ENCODE results near the gene DENND6B. TPM values are rescaled to one million over a fixed set of nuclear protein-coding genes. Genes with fewer than 3 reads are reported as not detected.

Gene DENND6B
- total RNA-seq, 1 experiment from 2014 or later, result 2.5 TPM

GRCh38 chr22:50298937-50299784 lies 27.7 kb downstream of the DENND6B start (continued):
- TF ChIP-seq, protein P1, sequence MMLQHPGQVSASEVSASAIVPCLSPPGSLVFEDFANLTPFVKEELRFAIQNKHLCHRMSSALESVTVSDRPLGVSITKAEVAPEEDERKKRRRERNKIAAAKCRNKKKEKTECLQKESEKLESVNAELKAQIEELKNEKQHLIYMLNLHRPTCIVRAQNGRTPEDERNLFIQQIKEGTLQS (CRISPR knock-in tag; conservative IDR thresholded peaks at IDR 0.05), result no peak
- TF ChIP-seq ZNF138 (CRISPR knock-in tag; conservative IDR thresholded peaks at IDR 0.05), result no peak
- TF ChIP-seq, protein P2, sequence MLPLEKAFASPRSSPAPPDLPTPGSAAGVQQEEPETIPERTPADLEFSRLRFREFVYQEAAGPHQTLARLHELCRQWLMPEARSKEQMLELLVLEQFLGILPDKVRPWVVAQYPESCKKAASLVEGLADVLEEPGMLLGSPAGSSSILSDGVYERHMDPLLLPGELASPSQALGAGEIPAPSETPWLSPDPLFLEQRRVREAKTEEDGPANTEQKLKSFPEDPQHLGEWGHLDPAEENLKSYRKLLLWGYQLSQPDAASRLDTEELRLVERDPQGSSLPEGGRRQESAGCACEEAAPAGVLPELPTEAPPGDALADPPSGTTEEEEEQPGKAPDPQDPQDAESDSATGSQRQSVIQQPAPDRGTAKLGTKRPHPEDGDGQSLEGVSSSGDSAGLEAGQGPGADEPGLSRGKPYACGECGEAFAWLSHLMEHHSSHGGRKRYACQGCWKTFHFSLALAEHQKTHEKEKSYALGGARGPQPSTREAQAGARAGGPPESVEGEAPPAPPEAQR (CRISPR knock-in tag; IDR thresholded peaks at IDR 0.05), result no peak
- TF ChIP-seq MLX (CRISPR knock-in tag; IDR thresholded peaks at IDR 0.05), result no peak
- no peak for TF ChIP-seq NR3C1 (CRISPR knock-in tag; conservative IDR thresholded peaks at IDR 0.05; ENCODE audit: low read depth)
- TF ChIP-seq NR1H2 (CRISPR knock-in tag; IDR thresholded peaks at IDR 0.05), result no peak
- TF ChIP-seq FOXK1 (CRISPR knock-in tag; IDR thresholded peaks at IDR 0.05), result no peak
- no peak for TF ChIP-seq ZNF423 (CRISPR knock-in tag; IDR thresholded peaks at IDR 0.05)
- no peak for TF ChIP-seq ZNF121 (CRISPR knock-in tag; IDR thresholded peaks at IDR 0.05)
- TF ChIP-seq NFATC4 (CRISPR knock-in tag; IDR thresholded peaks at IDR 0.05), result no peak
- no peak for TF ChIP-seq RORB (CRISPR knock-in tag; IDR thresholded peaks at IDR 0.05)

DNA sequence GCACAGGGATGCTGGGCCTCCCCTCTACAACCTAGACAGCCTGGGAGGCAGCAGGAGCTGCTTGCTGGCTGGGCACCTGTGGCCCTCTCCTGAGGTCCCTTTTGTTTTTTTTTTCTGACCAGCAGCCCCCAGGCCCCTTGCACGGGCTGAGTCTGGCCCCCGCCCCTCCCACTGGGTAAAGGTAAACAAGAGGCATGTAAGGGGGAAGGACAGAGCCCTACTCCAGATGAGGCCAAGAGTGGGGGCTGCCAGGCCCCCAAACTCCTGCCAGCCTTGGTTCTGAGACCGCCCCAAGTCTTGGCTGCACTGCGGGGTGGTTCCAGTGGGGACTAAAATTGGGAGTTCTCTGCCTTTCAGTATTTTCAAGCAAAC lies 28.6 kb downstream of the DENND6B start:
- ATAC-seq, result no peak
- H3K36me3 Mint-ChIP-seq, result no peaks in the 10 kb centered on the region
- H3K4me3 Mint-ChIP-seq, result no peak overlapping the region
- H3K9me3 Mint-ChIP-seq, result no peaks in the 10 kb centered on the region
- no peak for DNase-seq (ENCODE audit: low spot score)
- CTCF ChIA-PET, result interaction anchor here (1.1 to 1.4 kb wide), 2 partner anchors 44 to 61 kb away, joined by 3 to 4 read pairs; no protein-coding TSS in a partner anchor
- POLR2A ChIA-PET, result interaction anchor here (0.9 kb wide), 1 partner anchor 44 kb away, joined by 3 read pairs; no protein-coding TSS in a partner anchor
- no peaks in the 10 kb centered on the region for H3K27me3 Mint-ChIP-seq (ENCODE audit: low read depth)
- no peak overlapping the region for H3K27ac Mint-ChIP-seq
- peaks cover 26% of the 10 kb centered on the region for H3K4me1 Mint-ChIP-seq
- TF ChIP-seq, protein P3, sequence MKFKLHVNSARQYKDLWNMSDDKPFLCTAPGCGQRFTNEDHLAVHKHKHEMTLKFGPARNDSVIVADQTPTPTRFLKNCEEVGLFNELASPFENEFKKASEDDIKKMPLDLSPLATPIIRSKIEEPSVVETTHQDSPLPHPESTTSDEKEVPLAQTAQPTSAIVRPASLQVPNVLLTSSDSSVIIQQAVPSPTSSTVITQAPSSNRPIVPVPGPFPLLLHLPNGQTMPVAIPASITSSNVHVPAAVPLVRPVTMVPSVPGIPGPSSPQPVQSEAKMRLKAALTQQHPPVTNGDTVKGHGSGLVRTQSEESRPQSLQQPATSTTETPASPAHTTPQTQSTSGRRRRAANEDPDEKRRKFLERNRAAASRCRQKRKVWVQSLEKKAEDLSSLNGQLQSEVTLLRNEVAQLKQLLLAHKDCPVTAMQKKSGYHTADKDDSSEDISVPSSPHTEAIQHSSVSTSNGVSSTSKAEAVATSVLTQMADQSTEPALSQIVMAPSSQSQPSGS (CRISPR knock-in tag; IDR thresholded peaks at IDR 0.05; ENCODE audit: borderline replicate concordance, low read depth), result no peak
- TF ChIP-seq ETV6 (CRISPR knock-in tag; IDR thresholded peaks at IDR 0.05) (no peak), SMAD3 (CRISPR knock-in tag; IDR thresholded peaks at IDR 0.05; ENCODE audit: borderline replicate concordance) (no peak), IRF1 (CRISPR knock-in tag; IDR thresholded peaks at IDR 0.05) (no peak), NR2C2 (CRISPR knock-in tag; IDR thresholded peaks at IDR 0.05) (no peak)

- Mint-ChIP-seq H3K4me1 (peaks cover 29% of the 10 kb centered on the region), H3K27me3 (ENCODE audit: low read depth) (no peaks in the 10 kb centered on the region), H3K27ac (peak overlapping the region; percentile 78), H3K36me3 (no peaks in the 10 kb centered on the region), H3K9me3 (no peaks in the 10 kb centered on the region), H3K4me3 (no peak overlapping the region)
- CTCF ChIA-PET, result interaction anchor here (1.6 kb wide), 1 partner anchor 30 kb away, joined by 5 read pairs; no protein-coding TSS in a partner anchor
- POLR2A ChIA-PET, result no interaction called here
- DNase-seq (ENCODE audit: low spot score) (no peak), ATAC-seq (no peak)
- TF ChIP-seq, protein P2 (CRISPR knock-in tag; IDR thresholded peaks at IDR 0.05), result no peak
- TF ChIP-seq ZNF138 (CRISPR knock-in tag; conservative IDR thresholded peaks at IDR 0.05) (no peak), ZMAT4 (CRISPR knock-in tag; IDR thresholded peaks at IDR 0.05) (no peak)
- TF ChIP-seq, protein P4, sequence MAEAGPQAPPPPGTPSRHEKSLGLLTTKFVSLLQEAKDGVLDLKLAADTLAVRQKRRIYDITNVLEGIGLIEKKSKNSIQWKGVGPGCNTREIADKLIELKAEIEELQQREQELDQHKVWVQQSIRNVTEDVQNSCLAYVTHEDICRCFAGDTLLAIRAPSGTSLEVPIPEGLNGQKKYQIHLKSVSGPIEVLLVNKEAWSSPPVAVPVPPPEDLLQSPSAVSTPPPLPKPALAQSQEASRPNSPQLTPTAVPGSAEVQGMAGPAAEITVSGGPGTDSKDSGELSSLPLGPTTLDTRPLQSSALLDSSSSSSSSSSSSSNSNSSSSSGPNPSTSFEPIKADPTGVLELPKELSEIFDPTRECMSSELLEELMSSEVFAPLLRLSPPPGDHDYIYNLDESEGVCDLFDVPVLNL (CRISPR knock-in tag; IDR thresholded peaks at IDR 0.05; ENCODE audit: borderline replicate concordance, low read depth), result no peak
Observed at GRCh38 chr22:50297510-50298265, 29.1 kb downstream of the DENND6B start.

Measured in WTC11 (cell line).